Measurements from ENCODE around the gene NAP1L2.
A peak's percentile ranks its signal among the peaks of the same experiment; 100 is the strongest.

NAP1L2 gene

DNA sequence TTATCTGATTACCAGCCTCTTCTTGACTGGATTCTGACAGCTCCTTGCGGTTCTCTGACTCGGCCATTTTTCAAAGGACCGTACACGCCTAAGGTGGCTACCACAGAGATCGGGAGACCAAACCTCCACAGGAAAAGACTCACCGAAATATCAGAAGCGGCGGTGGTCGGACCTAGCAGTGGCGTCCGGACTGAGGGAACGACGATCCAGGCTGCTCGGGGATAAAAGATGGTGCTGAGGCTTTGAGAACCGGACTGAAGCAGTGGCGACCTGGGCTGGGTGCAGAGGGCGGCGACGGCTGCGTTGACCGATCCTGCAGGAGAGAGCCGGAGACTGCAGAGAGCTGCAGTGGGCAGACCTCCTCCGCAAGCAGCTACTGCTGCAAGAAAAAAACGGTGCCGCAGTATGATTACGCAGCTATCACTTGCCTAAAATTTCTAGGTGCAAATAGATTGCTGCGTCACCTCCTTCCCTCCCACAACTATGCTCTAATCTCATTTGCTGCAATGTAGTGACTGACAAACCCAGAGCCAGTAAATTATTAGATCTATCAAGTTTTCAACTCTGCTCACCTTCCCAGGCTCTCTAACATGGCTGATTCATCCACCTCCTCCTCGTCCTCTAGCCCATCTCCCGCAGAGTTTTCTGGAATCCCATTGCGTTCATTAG is at the start of gene NAP1L2:
TSS of gene NAP1L2 (minus strand) at position 426 of the 669 bp plus-strand sequence. CDS start at position 67, 359 bp downstream.
- TF ChIP-seq CTCF (IDR thresholded peaks at IDR 0.05; ENCODE audit: insufficient read depth, missing control alignments): no peak
- DNase-seq (ENCODE audit: insufficient read length, low spot score): no peak
- no peak for FAIRE-seq

GRCh38 chrX:73262991-73263390 is 48.3 kb upstream of the NAP1L2 start:
- peak; percentile 53 for FAIRE-seq
- no peak for DNase-seq (ENCODE audit: insufficient read length, low spot score)
- TF ChIP-seq CTCF (IDR thresholded peaks at IDR 0.05; ENCODE audit: insufficient read depth, missing control alignments): peak; percentile 28

DNA sequence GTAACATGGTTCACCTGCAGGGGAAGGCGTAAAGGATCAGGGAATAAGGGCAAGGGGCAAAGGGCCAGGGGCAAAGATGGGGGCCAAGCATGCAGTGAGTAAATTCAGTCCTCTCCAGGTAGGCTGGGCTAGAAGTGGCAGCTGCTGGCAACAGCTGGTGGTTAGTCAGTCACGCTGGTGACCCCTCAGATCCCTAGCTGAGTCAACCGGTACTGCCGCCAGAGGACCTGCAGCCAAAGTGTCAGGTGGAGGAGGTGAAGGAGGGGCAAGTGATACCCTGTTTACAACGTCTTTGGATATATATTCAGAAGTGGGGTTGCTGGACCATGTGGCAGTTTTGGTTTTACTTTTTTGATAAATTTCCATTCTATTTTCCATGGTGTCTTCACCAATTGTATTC is 24.6 kb upstream of the NAP1L2 start:
- FAIRE-seq: no peak
- TF ChIP-seq CTCF (IDR thresholded peaks at IDR 0.05; ENCODE audit: insufficient read depth, missing control alignments): no peak
- DNase-seq (ENCODE audit: insufficient read length, low spot score): no peak

GRCh38 chrX:73217621-73218020 is 3.0 kb upstream of the NAP1L2 start:
- no peak for TF ChIP-seq CTCF (IDR thresholded peaks at IDR 0.05; ENCODE audit: insufficient read depth, missing control alignments)
- no peak for DNase-seq (ENCODE audit: insufficient read length, low spot score)
- FAIRE-seq: no peak

GRCh38 chrX:73215246-73215645 is 595 bp upstream of the NAP1L2 start:
- no peak for TF ChIP-seq CTCF (IDR thresholded peaks at IDR 0.05; ENCODE audit: insufficient read depth, missing control alignments)
- FAIRE-seq: no peak
- DNase-seq (ENCODE audit: insufficient read length, low spot score): no peak

DNA sequence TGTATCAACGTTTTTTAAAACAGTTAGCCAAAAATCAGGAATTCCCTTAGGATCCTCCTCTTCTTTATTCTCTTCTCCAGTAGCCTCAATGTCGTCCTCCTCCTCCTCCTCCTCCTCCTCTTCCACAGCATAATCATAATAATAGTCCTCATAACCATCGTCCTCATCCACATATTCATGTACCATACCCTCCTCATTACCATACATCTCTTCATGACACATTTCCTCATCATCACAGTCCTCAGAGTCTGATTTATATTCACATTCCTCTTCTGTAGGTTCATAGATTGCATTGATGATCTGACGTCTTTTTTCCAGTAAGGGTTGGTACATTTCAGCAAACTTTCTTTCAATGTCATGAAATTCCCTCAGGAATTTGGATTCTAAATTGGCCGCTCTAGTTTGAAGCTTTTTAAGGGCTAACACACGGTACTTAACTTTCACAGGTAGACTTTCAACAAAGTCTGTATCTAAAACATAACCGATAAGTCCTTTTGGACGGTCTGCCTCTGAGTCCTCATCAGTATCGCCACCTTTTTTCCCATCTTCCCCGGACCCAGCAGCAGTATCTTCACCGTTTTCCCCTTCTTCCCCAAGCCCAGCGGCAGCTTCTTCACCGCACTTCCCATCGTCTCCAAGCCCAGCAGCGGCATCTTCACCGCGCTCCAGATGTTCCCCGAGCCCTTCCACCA is 771 bp downstream of the NAP1L2 start:
- DNase-seq (ENCODE audit: insufficient read length, low spot score): no peak
- no peak for TF ChIP-seq CTCF (IDR thresholded peaks at IDR 0.05; ENCODE audit: insufficient read depth, missing control alignments)
- peak; percentile 55 for FAIRE-seq

DNA sequence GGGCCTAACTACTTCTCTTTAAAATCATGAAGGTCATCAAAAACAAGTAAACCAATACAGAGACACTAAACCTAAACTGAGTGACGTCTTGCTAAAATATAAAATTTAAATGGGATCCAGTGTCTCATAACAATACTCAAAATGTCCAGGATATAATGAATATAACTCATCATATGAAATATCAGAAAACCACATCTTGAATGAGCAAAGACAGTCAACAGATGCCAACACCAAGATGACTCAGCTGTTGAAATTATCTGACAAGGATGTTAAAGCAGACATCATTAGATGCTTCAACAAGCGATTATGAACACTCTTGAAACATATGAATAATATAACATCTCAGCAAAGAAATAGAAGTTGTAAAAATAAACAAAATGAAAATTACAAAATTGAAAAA is 8.3 kb downstream of the NAP1L2 start:
- TF ChIP-seq CTCF (IDR thresholded peaks at IDR 0.05; ENCODE audit: insufficient read depth, missing control alignments): no peak
- FAIRE-seq (no peak), DNase-seq (ENCODE audit: insufficient read length, low spot score) (no peak)

All from D721Med (cell line).